Daoy (cell line): ENCODE data around the gene KCNIP4. TPM values are rescaled to one million over a fixed set of nuclear protein-coding genes. Genes with fewer than 3 reads are reported as not detected.
"Not testable (repeated sequence)": the region's sequence is repeated elsewhere in the genome, so short reads cannot be mapped to it uniquely, and the experiment has no call there.

Source experiments
- DNase-seq: peaks from one replicate; pipeline ENCODE4 v3.0.0-alpha.2; 2015; ENCODE audit warnings: low read depth
- total RNA-seq: library from RNA; depleted of rRNA; stranded (reverse); fragments of >200 nt; shearing (Covaris generic); gene quantifications from 2 replicates; pipeline ENCODE4 v1.2.3, GENCODE V29; 2014

KCNIP4 gene
- total RNA-seq, 1 experiment from 2014 or later, result not detected

GRCh38 chr4:20859097-20859781 lies 1089.3 kb downstream of the KCNIP4 start:
- DNase-seq, result no peak

DNA sequence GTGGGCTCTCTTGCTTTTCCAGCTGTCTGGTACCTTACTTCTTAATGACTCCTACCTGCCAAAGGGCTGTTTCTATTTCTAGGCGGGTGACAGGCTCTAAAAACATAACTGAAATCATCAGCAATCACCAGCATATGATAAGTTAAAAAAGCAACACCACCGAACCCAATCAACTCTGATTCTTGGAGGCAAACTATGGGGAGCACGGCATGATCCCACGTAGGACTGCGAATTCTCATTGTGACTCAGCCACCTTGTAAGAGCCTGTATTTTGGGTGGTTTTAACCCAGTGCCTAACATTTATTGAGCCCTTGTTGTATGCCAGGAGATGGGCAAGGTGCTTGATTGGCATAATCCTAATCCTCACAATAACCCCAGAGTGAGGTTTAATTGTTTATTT lies 1091.5 kb downstream of the KCNIP4 start:
- DNase-seq, result no peak

DNA sequence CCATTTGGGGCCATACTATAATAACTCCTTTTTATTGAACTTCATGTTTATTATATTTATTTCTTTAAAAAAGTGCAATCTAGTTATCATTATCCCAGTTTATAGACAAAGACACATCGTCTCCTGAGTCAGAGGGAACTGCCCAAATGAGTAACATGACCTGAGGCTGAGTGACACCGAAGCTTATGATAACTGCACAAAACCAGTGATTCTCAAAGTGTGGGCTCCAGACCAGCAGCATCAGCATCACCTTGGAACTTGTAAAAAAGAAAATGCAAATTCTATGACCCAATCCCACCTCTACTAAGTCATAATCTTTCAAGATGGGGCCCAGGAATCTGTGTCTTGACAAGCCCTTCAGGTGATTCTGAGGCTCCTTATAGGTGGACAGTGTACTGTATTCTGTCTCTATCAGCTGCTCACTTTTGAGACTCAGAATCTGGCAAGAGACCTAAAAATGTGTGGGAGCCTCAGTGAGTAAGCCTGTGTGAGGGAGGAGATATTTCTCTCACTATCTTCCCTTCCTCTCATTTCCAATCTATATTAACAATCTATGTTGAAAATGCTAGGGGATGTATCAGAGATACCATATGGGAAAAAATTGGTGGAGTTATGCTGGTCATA lies 1101.3 kb downstream of the KCNIP4 start:
- DNase-seq, result no peak

DNA sequence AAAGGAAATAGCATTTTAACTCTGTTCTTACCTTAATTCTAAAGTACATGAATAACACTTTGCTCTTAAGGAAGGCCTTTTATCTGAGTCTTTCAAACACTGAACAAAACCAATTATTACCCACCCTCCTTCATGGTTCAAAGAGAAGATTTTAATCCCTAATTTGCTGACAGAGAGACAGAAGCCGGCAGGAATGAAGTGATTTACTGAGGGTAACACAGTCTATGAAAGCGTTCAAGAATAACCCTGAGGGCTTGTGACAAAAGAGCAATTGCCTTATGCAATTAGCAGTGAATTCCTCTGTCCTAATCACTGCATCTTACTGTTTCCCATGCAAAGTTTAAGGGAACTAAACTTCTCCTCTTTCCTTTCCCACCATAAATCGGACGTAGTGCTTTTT lies 1104.3 kb downstream of the KCNIP4 start:
- DNase-seq, result no peak

DNA sequence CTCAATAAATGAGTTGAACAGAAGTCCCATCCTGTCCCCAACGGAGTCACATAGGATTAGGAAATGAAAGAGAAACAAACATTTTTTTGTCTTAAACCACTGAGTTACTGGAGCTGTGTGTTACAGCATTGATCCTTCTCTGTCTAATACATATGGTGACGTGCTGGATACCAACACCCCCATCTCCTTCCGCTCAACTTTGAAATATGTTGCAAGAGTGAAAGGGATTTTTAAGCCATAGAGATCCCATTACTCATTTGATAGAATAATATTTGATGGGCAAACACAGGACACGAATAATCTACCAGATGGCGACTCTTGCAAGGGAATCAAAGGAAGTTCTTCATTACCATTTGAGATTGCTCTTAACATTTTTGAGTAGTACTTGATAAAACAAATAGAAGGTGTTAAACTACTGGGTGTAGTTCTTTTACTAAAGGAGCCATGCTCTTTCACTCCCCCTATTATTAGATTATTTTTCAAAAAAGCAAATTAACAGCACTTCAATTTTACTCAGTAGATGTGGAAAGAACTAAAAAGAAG lies 1107.9 kb downstream of the KCNIP4 start:
- DNase-seq, result no peak

- DNase-seq, result no peak
These were observed 1108.6 kb downstream of the KCNIP4 start for GRCh38 chr4:20839957-20840356.

GRCh38 chr4:20838476-20838875 lies 1110.1 kb downstream of the KCNIP4 start:
- DNase-seq, result no peak

- no peak for DNase-seq
These were observed 1115.7 kb downstream of the KCNIP4 start for GRCh38 chr4:20832826-20833225.

GRCh38 chr4:20831746-20832145 lies 1116.8 kb downstream of the KCNIP4 start:
- DNase-seq, result no peak

GRCh38 chr4:20829617-20830357 lies 1118.8 kb downstream of the KCNIP4 start:
- DNase-seq, result no peak

- DNase-seq, result no peak
These were observed 1123.1 kb downstream of the KCNIP4 start for GRCh38 chr4:20825505-20825904.

GRCh38 chr4:20816287-20816686 lies 1132.3 kb downstream of the KCNIP4 start:
- no peak for DNase-seq

DNA sequence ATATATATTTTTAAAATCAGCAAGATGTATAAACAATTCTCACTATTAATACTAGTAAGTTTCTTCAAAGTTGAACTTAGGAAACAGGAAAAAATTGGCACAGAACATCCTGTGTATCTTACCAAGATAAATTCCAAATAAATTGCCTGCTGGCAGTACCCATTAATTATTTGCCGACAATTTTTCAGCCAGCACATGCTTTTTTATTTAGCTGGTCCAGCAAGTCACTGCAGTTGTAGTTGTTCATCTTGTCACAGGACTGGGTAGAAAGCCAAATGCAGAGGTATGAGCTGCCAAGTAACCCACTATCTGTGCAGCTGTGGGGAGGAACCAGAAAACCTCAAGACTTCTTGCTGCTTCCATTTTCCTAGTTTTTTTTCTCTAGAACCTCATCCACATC lies 1134.9 kb downstream of the KCNIP4 start:
- no peak for DNase-seq

DNA sequence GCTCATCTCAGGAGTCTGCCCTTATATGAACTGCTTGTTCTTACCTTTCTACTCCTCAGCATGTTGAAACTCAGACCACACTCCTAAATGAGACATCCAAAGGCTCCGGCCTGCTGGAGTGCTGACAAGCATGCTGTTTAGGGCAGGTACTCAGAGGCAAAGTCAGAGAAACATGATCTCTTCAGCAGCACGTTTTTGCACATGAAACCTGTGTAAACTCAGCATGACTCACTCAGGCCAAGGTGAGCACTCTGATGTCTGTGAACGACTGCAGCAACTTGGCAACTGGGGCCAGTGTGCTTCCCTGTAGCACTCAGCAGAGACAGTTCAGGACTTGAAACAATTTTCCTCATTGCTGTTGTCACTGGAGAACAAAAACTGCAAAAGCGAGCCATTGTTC lies 1138.8 kb downstream of the KCNIP4 start:
- no peak for DNase-seq

DNA sequence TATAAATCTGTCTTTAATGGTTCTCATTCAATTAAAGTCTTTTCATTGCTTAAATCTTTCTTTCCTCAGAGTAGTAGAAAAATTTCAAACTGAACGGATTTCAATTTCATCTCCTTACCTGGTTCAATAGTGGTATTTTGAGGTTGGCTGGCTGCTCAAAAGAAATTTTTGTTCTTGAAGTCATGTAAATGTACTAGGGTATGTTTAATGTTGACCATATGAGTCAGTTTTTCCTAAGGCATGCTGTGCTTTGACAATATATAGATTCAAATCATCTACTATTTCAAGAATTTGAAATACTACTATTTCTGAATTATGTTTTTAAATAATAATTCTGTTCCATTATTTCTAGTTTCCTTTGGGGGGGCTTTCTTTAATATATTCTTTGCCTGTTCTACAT lies 1142.9 kb downstream of the KCNIP4 start:
- no peak for DNase-seq

DNA sequence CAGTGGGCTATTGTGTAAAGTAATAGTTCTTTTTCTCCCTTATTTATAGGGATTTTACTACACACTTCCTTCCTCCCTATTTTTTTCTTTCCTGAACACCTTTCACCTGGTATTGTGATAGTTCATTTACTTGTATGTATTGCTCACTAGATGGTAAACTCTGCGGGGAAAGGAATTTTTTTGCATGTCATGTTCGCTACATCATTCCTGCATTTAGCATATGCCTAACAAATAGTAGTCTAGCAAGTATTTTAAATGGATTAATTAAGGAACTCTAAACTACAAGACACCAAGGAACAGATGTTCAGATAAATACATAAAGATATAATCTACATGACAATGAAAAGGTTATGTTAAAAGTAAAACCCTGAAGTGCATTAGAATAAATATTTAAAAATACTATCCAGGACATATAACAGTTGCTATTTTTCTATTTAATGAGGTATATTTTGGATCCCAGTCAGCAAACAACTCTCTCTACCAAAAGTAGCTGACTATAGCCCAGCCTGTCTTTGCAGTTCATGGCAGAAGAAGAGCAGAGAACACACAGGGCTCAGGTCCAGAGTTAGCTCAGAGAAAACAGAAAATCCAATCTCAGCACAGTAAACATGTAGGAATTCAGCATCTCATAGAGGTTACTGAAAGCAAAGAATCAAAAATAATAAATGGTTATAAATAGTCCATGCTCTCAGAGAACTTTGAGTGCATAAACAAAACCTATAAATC lies 1160.5 kb downstream of the KCNIP4 start:
- DNase-seq, result no peak

DNA sequence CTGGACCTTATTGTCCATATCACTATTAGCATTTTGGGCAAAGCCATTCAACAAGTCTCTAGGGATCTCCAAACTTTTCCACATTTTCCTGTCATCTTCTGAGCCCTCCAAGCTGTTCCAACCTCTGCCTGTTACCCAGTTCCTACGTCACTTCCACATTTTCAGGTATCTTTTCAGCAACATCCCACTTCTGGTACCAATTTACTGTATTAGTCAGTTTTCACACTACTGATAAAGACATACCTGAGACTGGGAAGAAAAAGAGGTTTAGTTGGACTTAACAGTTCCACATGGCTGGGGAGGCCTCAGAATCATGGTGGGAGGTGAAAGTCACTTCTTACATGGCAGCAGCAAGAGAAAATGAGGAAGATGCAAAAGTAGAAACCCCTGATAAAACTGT lies 1165.4 kb downstream of the KCNIP4 start:
- not testable (repeated sequence) for DNase-seq

DNA sequence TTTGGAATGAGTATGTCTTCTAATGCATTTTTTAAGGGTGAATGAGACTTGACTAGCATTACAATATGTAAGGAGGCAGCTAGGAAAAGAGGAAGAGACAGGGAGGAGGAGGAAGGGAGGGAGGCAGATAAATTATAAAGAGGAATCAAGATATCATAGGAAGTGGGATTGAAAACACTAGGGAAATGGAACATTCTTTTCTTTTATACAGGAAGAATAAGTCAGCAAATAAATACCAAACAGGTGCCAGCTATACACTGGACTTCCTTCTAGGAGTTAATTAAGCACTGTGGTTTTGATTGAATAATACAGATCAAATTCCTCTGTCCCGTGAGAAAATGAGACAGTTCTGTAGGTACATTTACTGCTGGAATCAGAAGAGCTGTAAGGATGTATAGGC lies 1169.7 kb downstream of the KCNIP4 start:
- no peak for DNase-seq

DNA sequence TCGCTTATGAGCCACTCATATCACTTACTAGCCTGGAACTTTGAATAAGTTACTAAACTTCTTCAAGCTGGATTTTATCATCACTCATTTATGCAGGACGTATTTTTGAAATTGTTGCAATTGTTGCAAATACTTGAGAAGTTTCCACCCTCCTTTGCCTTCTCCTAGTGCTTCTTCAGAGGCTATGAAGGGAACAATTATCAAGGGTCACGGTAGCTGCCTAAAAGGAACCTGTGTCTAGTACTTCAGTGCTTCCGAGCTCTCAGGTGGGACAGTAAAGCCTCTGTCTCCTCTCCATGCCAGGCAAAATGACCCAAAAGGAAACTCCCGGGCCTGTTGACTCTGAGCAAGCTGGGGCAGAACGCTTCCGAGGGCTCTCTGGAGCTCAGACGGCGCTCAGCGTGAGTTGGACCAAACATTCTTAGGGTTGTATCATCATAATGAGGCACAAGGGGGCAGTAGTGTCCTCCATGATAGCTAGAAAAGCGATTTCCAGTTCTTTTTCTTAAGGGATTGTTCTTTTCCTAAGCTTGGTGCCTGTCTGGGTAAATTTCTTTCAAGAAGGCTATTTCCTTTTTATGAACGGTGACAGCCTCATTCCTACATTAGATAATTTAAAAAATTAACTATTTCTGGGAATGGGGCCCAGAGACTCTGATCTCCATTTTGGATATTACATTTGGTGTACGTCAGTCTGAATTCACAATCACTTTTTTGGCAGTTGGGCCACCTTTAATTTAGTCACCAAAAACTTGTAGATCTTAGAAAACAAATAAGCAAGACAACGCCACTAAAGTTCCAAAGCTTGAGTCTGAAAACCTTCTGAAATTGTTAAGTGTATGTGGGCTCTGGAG lies 1175.2 kb downstream of the KCNIP4 start:
- peak; percentile 34 for DNase-seq

DNA sequence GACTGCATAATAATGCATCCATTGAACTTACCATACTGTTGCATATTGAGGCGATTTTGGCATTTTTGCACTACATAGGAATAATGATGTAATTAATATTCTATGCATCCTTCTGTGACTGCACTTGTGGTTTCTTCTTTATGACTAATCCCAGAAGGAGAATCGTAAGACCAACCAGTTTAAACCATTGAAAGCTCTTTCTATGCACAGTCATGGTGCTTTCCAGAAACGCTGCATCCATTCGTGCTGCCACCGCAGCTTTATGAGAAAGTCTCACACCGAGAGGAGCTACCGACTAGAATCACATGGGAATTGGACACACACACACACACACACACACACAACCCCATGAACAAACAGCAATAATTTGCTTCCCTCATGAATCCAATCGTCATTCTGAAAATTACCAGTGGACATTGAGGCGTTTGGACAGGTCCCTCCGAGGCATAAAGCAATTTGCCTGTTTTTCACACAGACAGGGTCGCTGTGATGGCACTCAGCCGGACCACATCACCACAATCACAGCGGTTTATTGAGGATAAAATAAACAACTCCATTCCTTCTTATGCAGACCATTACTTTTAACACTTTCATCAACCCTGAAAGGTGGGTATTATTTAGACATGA lies 1184.1 kb downstream of the KCNIP4 start:
- peak; percentile 32 for DNase-seq

GRCh38 chr4:20761826-20762225 lies 1186.7 kb downstream of the KCNIP4 start:
- no peak for DNase-seq
